T1000 (cell line): ENCODE measurements around the gene HP1BP3.

ENCODE experiments used
- DNase-seq: peaks from one replicate; lab custom pipeline; 2025; ENCODE audit warnings: mixed read lengths; lab: John Stamatoyannopoulos, UW

The HP1BP3 gene

GRCh38 chr1:20770314-20771087 lies 16.6 kb downstream of the HP1BP3 start:
- no peak for DNase-seq

- no peak for DNase-seq
Observed at GRCh38 chr1:20767271-20767670, 19.8 kb downstream of the HP1BP3 start.

GRCh38 chr1:20763417-20763816 lies 23.7 kb downstream of the HP1BP3 start:
- DNase-seq: no peak

DNA sequence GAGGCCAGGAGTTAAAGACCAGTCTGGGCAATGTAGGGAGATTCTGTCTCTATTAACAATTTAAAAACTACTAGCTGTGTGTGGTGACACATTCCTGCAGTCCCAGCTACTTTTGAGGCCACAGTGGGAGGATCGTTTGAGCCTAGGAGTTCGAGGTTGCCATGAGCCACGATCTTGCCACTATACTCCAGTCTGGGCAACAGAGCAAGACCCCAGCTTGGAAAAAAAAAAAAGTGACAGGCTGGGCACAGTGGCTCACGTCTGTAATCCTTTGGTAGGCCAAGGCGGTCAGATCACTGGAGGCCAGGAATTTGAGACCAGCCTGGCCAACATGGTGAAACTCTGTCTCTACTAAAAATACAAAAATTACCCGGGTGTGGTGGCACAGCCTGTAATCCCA lies 26.8 kb downstream of the HP1BP3 start:
- no peak for DNase-seq

DNA sequence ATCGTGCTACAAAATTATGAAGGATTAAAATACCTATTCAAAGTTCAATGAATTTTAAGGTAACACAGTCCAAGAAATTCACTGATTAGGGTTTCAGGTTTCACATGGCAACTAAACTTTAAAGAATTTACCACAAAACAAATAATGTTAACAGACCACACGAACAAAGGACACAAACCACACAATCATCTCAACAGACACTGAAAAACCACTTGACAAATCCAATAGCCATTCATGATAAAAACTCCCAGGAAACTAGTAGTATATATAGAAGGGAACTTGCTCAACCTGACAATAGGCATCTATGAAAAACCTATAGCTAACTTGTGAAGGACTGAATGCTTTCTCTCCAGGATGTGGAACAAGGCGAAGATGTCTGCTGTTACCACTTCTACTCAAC lies 33.5 kb downstream of the HP1BP3 start:
- no peak for DNase-seq

GRCh38 chr1:20751462-20751990 lies 35.6 kb downstream of the HP1BP3 start:
- no peak for DNase-seq

- DNase-seq: no peak
Observed at GRCh38 chr1:20742671-20743070, 44.4 kb downstream of the HP1BP3 start.

DNA sequence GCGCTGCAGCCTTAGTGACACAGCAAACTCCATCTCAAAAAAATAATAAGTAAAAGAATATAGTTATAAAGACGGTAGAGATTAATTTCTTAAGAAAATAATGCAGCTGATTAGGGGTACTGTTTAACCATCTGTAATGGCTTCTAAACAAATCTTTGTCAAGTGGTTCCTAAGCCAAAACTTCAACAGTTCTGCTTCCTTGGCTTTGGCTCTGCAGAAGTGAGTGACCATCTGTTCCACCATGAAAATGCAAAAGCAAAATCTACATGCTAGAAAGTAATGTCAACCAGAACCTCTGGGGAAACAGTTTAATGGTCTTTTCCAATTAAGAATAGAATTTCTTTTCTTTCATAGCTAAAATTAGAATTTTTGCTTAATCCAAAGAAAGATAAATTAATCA lies 46.3 kb downstream of the HP1BP3 start:
- DNase-seq: no peak

DNA sequence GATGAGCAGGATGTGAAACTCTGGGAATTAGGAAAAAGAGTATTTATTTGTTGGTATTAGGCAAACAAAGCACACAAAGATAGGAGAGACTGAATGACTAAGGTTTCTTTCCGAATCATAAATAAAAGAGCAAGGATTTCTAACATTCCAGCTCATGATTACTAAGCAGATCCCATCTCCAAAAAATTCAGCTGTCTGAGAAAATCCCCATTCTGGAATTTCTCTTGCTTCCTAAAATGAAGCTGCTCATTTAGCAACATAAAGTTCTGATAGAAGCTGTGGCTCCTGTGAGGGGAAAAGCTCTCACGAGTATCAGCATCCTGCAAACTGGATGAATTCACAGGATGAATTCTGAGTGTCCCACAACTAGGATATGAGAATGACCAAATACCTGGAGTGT lies 47.9 kb downstream of the HP1BP3 start:
- no peak for DNase-seq

DNA sequence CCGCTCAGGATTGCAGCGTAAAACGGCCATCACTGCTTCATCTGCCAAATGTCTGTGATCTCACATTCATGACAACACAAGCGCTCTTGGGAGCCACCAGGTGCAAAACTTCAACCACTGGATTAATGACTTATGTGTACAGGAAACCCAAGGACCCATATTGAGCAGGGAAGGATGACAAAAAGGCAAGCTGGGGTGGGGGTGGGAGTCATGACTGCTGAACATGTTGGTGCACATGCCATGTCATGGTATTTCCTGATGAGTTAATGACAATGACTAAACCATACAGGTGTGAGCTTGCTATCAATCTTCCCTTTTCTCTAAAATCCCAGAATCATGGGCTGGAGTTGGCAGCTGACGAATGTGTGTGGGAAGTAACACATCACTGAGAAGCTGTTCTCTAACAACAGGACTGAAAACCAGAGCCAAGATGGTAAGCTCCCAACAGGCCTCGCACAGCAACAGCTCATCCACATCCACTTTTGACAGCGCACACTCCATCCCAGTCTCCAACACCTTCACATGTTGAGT lies 51.5 kb downstream of the HP1BP3 start:
- DNase-seq: no peak

GRCh38 chr1:20733360-20733975 lies 53.6 kb downstream of the HP1BP3 start:
- DNase-seq: no peak

DNA sequence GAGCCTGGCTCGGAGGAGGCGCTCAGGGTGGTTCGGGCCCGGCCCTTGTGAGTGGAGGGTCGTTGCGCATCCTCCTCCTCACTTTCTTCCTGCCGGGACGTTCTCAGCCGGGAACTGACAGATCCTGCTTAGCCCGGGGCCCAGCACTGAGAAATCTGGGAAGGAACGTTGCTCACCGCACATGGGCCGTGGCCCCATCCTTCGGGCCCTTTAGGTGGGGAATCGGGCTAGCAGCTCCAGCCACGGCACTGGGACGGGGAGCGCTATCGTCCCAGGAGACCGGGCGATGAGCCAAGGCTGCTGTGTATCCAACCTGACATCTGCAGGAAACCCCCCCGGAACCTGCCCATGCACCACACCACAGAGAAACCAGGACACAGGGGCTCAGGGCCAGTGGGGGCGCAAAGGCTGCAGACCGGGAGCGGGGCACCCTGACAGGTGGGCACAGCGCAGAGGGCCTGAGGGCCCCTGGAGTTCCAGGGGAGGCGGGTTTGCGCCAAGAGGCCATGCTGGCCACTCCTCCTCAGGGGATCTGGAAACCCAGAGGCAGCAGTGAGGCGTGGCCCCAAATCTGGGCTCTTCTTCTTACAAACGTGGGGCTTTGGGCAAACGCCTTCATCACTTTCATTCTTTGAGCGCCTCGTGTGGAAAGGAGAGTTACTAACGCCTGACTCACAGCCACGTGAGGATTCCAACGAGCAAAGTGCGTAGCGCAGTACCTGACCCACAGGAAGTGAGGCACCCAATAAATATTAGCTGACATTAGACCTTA lies 54.3 kb downstream of the HP1BP3 start, which contains the start of gene SH2D5:
SH2D5 (minus strand) TSS at position 116 of the 772 bp plus-strand sequence. CDS start 4,659 bp downstream, outside the sequence.
- DNase-seq: peak; percentile 88

GRCh38 chr1:20732071-20732587 lies 55.0 kb downstream of the HP1BP3 start:
- peak; percentile 72 for DNase-seq

GRCh38 chr1:20731057-20731991 lies 55.8 kb downstream of the HP1BP3 start:
- DNase-seq: no peak

GRCh38 chr1:20730690-20731056 lies 56.4 kb downstream of the HP1BP3 start:
- no peak for DNase-seq

DNA sequence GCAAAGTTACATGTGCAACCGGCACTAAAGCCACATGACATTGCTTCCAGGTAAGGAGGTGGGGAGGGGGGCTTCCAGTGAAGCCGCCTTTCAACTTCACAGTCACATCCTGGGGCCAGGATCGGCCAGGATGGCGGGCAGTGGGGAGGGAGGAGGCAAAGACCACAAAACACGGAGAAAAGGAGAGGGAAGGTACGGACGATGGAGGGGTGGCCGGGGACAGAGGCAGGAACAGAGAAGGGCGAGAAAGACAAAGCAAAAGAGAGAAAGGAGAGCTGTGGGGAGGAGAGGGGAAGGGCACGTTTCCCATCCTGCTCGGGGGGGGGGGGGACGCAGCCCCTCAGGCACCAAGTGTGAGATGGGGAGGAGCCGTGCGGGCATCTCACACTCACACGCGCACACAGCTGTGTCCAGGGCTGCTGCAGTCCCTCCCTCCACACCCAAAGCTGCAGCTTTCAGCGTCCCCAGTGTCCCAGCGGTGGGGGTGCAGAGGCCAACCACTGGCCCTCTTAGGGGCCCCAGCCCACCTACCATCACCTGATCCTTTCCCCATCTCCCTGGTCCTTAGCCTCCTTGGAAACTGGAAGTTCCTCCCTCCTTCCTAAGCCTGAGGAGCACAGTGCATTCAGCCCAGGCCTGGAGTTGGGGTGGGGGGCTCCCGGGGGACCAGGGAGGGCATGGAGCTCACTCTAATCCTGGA lies 57.0 kb downstream of the HP1BP3 start:
- no peak for DNase-seq

GRCh38 chr1:20729155-20729931 lies 57.8 kb downstream of the HP1BP3 start:
- DNase-seq: no peak

DNA sequence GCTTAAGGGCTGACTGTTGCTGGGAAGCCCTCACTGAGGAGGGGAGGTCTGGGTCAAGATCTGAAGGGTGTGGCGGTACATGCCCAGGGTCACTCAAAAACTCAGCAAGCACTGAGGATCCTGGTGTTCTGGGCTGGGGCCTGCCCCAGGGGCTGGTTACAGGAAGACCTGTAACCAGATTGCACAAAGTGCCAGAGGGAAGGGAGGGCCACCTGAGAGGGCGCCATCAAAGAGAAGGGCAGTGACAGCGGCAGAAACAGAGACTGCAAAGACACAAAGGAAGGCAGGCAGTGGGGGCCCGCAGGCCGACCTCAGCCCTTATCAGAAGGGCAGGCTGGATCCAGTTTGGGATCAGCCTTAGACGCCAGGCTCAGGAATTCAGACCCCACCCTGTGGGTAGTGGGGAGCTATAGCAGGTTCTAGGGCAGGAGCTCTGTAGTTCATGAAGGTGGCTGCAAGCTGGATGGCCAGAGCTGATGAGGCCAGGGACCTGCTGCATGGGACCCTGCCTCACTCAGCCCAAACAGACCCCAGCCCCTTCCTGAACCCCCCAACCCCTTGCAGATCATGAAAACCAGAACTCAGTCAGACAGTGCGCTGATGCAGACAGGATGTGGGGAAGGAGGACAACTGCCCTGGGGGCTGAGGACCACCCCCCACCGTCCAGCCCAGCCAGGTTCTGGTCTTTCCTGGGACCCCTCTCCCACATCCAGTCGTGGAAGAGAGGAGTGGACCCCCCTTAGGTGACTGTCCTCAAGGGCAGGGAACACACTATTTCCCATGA lies 58.5 kb downstream of the HP1BP3 start:
- no peak for DNase-seq
